ENCODE data around the gene PNMA8C.
"Not testable (repeated sequence)": the region's sequence is repeated elsewhere in the genome, so short reads cannot be mapped to it uniquely, and the experiment has no call there.

The PNMA8C gene

DNA sequence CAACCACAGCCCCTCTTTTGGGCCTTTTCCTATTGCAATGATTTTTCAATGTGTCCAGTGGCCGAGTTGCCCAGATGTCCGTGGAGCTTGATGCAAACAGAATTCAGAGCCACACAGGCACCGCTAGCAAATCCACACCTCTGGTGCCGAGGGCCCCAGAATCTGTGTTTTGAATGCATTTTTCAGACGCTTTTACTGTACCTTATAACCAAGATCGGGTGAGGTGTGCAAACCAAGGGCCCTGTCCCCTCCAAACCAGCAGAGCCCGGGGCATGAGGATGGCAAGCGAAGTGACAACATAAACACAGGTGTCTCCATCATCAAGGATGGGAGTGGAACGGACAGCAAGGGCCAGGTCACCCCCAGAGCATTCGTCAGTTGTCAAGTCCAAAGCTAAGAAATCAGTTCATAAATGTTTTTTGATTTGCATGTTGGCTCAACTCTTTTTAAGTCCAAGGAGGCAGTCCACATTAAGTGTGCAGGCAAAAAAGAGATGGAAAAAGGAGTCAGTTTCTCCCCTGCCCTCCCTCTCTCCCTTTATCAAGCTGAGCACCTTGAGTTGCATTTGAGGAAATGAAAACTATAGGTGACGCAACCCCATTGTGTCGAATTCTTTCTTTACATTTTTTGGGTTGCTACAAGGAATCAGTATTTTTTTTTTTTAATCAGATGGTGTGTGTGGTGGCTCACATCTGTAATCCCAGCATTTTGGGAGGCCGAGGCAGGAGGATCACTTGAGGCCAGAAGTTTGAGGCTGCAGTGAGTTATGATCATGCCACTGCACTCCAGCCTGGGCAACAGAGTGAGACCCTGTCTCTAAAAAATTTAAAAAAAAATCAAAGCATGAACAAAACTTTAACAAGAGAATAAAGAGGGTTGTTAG is 18.3 kb downstream of the PNMA8C start:
- DNase-seq = no peak

DNA sequence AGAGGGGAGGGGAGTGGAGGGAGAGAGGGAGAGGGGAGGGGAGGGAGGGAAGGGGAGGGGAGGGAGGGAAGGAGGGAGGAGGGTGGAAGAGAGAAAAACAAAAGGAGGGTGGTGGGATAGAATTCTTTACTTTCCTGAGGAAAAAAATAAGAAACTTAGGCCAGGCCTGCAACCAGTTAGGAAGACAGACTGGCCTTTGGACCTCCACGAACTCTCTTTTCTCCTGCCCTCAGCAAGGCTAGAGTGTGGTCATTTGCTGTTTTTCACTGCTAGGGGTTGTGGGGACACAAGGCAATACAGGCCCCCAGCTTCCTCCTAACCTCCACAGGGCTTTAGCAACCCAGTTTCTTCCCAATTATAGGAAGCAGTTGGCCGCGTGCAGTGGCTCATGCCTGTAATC is 19.5 kb downstream of the PNMA8C start:
- DNase-seq = no peak

DNA sequence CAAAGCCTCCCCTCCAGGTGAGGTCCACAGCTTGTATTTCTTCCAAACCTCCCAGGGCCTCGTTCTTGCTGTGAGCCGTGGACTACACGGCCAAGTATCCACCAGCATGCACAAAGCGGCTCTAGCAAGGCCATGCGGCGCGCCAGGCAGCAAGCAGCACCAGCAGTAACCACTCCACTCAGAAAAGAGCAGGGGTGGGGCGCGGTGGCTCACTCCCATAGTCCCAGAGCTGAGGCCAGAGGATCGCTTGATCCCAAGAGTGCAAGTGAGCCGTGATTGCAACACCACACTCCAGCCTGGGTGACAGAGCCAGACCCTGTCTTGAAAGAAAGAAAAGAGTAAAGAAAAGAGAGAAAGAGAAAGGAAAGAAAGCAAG is 20.1 kb downstream of the PNMA8C start:
- no peak for DNase-seq

DNA sequence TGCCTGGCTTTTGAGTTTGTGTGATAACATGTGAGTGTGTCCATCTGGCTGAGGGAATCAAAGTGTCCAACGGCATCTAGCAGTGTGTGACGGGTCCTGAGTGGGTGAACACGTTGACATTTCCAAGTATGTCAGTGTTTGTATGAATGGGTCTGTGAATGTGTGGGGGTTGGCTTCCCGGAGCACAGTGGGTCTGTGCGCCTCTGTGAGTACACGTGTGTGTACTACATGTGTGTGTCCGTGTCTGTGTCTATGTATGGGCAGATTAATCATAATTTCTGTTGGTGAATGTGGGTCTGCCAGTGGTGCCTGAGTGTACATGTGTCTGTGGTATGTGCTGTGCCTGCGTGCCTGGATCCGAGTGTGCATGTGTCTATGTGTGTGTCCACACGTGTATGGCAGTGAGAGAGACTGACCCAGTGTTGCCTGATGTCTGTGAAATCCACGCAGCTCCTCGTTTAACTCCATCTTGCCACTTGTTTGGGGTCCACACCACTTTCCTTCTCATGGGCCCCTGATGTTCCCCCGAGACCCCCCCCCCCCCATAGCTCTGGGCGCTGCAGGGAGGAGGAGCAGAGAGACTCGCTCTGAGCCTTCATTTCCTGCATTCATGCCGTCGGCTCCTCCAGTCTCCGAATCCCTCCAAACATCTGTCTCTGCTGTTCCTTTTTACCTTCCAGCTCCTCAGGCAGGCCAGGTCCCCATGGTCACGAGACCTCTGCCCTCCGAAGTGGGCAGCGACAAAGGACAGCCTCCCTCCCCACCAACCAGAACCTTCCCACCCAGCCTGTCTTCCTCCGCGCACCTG is 20.7 kb downstream of the PNMA8C start:
- no peak for DNase-seq

DNA sequence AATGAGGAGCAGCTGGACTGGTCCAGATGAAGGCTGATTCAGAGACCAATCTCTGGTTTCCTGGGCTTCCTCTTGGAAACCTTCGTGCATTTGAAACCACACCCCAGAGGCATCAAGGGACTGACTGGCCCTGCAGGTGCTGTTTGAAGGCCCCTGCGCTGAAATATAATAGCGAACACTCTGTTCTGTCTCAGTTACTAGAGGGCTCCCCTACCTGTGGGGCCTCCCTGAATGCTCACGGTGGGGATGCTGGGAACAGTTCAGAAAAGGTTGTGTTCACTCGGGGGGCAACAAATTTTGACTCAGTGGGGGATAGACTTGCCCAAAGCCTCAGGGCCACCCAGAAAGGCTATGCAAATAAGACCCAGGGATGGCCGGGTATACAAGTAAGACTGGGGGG is 21.8 kb downstream of the PNMA8C start:
- no peak for DNase-seq

DNA sequence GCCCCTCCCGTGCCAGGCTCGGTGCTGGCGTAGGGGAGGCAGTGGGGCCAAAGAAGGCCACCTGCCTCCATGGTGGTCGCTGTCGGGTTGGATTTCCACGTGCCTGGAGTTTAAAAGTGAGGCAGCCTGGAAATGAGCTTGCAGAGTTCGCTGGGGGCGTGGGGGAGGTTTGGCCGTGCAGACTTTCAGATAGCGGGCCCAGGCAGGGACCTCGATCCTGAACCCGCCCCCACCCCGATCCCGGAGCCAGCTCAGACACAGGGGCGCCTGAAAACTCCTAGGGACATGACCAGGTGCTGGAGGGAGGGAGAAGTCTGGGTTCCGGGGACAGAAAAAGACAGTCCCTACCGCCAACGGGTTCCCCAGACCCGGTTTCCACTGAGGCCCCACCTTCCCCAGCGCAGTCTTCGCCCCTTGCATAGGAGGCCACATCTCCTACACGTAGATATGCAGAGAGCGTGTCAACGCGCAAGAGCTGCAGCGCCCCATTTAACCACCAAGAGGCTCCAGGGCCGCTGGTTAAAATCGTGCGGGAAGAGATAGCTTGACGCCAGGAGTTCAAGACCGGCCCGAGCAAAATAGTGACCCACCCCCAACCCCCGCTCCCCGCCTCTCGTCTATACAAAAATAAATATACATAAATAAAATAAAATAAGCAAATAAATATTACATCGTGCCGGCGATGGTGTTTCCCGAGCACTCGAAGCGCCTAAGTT is 23.8 kb downstream of the PNMA8C start:
- DNase-seq = no peak

DNA sequence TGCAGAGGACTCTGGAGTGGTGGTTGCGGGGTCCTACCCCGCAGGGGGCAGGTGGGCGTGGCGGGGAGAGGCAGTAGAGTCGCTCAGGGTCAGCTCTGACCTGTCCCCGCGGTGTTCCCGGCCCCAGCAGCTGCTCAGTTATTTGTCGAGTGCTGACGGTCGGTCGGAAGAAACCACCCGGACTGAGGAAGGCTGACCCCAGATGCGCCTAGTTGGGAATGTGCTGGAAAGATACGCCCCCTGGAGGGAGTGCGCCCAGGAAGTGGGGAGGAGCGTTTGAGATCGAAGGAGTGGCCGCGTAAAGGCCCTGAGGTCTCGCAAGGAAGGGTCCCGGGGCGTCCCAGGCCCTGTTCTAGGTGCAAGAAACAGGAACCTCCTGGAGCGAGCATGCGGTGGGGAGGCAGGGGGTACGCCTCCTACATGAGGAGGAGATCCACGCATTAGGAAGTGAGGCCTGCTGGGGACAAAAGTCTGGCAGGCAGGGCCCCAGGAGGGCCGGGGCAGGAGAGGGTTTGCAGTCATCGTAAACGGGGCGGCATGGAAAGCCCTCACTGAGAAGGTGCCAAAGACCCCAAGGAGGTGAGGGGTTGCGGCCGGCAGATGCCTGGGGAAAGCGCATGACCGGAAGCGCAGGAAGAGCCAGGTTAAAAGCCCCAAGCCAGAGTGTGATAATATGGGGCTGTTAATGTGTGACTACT is 24.5 kb downstream of the PNMA8C start:
- DNase-seq = no peak

DNA sequence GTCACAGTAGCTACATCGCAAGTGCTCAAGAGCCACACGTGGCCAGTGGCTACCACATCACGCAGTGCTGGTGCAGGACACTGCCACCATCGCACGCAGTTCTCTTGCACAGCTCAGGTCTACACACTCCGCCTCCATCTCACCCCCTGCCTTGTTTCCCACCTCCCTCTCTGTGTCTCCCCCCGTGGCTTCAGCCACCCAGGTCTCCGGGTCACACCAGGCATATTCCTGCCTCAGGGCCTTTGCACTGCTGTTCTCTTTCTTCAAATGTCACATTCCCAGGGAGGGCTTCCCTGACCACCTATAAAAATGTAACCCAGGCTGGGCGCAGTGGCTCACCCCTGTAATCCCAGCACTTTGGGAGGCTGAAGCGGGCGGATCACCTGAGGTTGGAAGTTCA is 26.0 kb downstream of the PNMA8C start:
- no peak for DNase-seq

DNA sequence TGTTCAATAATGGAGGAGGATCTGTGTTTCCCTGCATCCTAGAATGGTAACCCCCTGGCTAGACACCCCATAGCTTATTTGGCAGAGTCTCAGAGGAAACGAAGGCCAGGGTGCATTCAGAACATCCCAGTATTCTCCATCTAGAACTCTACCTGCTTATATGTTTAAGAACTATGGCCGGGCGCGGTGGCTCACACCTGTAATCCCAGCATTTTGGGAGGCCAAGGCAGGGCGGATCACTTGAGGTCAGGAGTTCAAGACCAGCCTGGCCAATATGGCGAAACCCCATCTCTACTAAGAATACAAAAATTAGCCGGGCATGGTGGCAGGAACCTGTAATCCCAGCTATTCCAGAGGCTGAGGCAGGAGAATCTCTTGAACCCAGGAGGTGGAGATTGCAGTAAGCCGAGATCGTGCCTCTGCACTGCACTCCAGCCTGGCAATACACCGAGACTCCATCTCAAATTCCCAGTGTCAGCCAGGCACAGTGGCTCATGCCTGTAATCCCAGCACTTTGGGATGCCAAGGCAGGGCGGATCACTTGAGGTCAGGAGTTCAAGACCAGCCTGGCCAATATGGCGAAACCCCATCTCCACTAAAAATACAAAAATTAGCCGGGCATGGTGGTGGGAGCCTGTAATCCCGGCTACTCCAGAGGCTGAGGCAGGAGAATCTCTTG is 30.8 kb downstream of the PNMA8C start:
- not testable (repeated sequence) for DNase-seq

DNA sequence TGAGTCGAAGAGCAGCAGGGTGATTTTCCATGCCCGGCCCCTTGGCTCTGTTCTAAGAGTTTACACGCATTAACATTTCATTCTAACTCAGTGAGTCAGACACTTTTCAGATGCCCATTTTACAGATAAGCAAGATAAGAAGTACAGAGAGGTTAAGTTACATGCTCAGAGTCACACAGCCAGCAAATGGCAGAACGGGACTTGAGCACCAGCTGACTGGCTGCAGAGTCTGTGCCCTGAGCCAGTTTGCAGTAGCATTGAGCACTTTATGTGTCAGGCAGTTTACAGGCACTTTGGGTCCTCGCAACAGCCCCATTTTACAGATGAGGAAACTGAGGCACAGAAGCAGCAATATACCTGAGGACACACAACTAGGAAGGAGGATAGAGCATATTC is 34.3 kb downstream of the PNMA8C start:
- DNase-seq = no peak

DNA sequence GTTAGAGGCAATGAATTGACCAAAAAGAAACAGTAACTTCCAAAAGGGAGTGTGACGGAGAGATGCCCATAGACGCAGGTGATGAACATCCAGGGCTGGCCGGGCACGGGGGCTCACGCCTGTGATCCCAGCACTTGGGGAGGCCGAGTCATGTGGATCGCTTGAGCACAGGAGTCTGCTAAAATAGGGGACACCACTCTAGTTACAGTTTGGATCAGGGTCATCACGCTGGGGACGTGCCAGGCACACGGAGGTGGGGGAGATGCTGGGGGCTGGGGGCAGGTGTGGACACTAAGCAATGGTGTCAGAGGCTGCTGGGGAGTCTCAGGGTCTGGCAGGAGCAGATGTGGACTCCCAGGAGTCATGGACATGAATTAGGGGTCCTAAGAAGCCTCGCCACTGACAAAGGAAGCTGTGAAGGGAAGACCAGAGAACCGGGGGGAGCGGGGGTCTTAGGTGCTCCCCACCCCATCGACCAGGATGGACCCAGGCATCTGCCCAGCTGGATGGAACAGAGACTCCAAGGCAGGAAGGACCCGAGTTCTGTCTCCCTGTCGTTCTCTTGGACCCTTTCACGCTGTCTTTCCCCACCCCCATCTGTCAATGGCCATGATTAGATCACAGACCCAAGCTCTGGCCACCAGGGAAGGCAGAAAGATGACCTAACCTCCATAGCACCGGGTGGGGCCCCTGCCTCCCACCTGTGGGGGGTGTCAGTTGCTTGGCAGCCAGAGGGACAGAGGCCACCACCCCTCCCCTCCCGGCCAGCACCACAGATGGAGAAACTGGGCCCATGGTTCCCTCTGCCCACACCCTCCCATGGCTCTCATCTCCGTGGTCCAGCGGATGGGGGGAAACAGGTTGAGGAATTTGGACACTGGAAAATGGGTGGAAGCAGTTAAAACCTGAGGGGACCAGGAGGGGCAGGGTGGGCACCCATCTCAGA is 35.0 kb downstream of the PNMA8C start:
- DNase-seq = no peak

DNA sequence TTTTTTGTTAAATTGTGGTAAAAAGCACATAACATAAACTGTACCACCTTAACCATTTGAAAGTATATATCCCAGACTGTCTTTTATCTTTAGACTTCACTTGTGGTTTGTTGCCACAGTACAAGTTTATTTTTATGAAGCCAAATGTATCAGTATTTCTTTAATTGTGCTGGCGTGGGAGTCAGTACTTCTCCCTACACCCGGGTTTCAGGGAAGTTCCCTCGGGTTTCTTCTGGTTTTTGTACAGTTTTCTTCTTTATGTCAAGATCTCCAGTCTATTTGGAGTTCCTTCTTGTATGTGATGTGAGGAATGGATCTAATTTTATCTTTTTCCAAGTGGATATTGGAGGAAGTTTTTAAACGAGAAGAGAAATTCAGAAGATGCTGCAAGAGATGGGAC is 35.9 kb downstream of the PNMA8C start:
- no peak for DNase-seq

DNA sequence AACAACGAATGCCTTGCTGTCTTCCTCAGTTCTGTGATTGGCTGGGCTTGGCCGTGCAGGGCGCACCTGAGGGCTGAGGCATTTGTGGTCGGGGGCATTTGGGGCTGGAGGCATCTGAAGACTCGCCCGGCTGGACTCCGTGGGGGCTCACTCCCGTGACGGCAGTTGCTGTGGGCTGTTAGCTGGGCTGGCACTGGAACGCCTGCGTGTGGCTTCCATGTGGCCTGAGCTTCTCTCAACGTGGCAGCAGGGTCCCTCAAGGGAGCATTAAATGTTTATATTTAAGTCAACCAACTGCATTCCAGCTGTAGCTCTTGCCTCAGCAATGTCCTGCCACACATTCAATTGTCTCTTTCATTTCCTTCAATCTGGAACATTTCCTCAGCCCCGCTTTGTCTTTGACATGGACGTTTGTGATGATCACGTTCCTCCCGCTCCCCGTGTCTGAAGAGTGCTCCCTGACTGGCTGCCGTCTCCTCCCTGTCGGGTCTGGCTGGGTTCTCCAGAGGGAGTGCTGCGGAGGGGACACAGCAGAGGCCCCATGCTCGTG is 36.4 kb downstream of the PNMA8C start:
- no peak for DNase-seq

DNA sequence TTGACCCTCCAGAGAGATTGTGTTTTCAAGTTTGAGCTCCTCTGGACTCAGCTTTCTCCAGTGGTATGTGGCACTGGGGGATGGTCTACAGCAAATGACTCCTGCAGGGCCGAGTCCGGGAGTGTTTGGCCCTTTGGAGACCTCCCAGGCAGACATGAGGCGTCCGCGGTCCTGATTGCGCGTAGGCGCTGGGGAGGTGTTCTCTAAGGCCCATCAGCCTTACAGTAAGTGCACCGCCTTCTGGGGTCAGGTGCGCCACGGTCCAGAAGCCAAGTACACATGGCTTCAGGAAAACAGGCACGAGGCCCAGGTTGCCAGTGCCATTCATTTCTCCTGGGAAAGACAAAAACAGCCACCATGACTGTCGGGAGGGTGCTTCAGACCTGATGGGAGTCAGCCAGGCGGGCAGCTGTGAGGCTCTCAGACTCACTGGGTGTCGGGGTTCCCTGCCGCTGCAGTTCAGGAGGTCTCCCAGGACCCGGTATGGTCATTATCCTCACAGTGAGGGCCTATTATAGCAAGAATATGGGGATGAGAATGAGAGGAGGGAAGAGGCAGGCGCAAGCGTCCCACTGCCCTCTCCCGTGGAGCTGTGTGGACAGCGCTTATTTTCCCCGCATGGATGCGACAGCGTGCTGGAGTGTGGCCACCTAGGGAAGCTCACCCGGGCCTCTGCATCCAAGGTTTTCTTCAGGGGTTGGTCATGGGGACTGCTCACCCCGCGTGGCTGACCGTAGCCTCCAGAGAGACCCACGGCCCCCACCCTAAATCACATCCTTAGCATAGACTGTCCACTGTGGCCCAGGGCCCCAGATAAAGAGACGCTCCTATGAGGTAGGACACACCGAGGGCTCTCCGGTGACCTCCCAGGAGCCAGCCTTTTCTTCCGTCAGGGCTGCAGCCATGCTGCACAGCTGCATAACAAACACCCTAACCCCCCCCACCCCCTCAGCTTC is 37.2 kb downstream of the PNMA8C start:
- DNase-seq = no peak

DNA sequence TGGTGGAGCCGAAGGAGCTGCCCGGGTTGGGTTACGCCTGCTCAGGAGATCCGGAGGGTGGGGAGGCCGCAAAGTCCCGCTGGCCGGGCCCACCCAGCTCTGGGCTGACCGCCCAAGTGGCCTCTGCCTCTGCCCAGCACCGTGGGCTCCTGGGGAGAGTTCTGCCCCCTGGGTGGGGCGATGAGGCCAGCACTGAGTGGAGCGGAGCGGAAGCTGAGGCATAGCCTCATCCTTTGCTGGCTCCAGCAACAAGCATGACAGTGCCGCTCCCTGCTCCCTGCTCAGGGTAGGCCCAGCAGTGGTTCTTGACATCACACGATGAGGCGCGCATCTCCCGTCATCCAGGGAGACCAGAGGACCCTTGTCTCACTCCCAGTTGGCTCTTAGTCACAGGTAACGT is 37.9 kb downstream of the PNMA8C start:
- DNase-seq = no peak

DNA sequence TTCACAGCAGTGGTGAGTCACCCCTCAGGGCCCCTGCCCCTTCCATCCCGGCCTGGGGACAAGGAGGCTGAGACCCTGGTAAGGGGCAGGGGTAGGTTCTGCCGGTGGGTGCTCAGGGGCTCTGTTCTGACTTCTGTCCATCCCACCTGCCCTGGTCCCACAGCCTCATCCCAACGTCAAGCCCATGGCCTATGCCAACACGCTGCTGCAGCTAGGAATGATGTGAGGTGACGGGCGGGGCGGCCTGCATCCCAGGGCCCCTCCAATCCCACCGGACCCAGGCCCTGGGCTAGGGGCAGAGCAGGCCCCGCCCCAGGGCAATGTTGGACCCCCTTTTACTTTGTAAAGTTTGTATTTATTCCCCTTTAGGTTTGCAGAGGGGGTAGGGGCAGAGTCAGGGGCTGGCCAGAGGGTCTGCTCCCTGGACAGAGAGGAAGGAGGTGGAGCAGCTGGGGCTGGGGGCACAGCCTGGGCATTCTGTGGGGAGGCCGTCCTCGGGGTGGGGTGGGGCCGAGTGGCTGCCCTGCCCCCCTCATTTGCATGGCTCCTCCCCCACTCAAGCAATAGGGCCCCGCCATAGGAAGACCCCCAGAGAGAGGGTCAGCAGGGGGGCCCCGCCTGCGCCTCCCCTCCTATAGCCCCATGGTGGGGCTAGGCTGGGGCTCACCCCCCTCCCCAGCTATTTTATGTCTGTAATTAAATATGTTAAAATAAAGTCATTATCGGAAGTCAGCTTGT is 38.4 kb downstream of the PNMA8C start:
- DNase-seq = no peak

DNA sequence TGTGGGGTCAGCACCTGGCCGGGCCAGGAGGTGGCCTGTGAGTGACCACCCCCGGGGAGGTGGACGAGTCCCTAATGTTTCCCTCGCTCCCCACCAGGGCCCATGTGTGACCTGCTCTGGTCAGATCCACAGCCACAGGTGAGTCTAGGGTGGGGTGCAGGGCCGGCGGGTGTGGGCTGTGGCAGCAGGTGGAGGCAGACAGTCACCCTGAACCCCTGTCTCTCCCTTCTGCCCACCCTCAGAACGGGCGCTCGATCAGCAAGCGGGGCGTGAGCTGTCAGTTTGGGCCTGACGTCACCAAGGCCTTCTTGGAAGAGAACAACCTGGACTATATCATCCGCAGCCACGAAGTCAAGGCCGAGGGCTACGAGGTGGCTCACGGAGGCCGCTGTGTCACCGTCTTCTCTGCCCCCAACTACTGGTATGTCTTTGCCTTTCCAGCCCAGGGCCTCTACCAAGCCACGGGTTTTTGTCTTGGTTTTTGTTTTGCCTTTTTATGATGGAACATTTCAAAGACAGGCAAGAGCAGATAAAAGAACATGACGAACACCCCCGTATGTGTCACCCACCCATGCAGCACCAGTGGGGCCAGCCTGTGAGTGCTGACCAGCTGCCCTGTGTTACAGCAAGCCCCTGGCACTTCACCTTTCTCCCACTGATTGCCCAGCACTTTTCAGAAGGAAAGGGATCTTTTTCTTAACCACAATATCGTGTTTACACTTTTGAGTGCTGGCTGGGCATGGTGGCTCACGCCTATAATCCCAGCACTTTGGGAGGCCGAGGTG is 40.2 kb downstream of the PNMA8C start:
- no peak for DNase-seq

DNA sequence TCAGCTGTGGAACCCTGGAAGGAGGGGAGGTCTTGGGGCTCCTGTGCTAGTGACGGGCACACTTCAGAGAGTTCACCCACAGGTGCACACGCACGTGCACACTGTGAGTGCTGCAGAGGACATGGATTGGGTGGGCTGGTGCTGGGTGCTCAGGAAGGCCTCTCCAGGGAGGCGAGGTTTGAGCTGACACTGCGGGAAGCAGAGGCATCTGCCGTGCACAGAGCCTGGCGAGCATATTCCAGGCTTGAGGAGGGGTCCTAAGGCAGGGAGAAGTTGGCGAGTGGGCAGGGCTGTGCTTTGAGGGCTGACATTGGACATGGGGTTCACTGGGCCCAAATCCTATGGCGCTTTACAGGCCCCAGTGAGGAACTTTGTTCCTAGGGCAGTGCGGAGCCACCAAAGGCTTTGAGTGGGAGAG is 41.0 kb downstream of the PNMA8C start:
- no peak for DNase-seq
